Right renal pelvis (tissue), 4 donors: ENCODE data around the gene LRRK1. TPM values are rescaled to one million over a fixed set of nuclear protein-coding genes. Genes with fewer than 3 reads are reported as not detected.

Experiments used
- DNase-seq, 4 donors: peaks; one replicate each; pipeline ENCODE4 v3.0.0-alpha.2; 2013; ENCODE audit warnings: low read depth in 4 of 4, low spot score in 3 of 4, missing footprints in 1 of 4
- polyA plus RNA-seq, 4 donors: library from polyadenylated mRNA; unstranded; fragments of 120-200 nt; gene quantifications; one replicate each; pipeline ENCODE4 v1.2.1, GENCODE V29; 2013; ENCODE audit not compliant: insufficient read length in 4 of 4

The LRRK1 gene
- 1 to 10 TPM; 2.6 to 4.9 (median 3.0) TPM for polyA plus RNA-seq

GRCh38 chr15:100918690-100919480, at the start of gene LRRK1:
Gene LRRK1 (plus strand): TSS chr15:100919357. CDS start chr15:100924633, 5,276 bp downstream.
- DNase-seq, result no peak

- peak in 1 of 4 donors; percentile 67 for DNase-seq
Measured at GRCh38 chr15:100873029-100873677, 46.0 kb upstream of the LRRK1 start.

GRCh38 chr15:100875495-100875894, 43.7 kb upstream of the LRRK1 start:
- DNase-seq, result no peak

GRCh38 chr15:100875976-100876375, 43.2 kb upstream of the LRRK1 start:
- no peak for DNase-seq

- no peak for DNase-seq
Measured at GRCh38 chr15:100877551-100877950, 41.6 kb upstream of the LRRK1 start.

GRCh38 chr15:100878130-100878529, 41.0 kb upstream of the LRRK1 start:
- DNase-seq, result no peak

GRCh38 chr15:100878648-100879047, 40.5 kb upstream of the LRRK1 start:
- DNase-seq, result no peak

GRCh38 chr15:100879061-100879463, 40.1 kb upstream of the LRRK1 start:
- no peak for DNase-seq

GRCh38 chr15:100879464-100880138, 39.6 kb upstream of the LRRK1 start, which contains the start of gene ALDH1A3:
Gene ALDH1A3 (plus strand): TSS chr15:100879831. CDS start chr15:100879908, 77 bp downstream.
- no peak for DNase-seq

- DNase-seq, result no peak
Measured at GRCh38 chr15:100880139-100880896, 38.8 kb upstream of the LRRK1 start.

GRCh38 chr15:100880897-100881242, 38.3 kb upstream of the LRRK1 start:
- DNase-seq, result no peak

- DNase-seq, result no peak
Measured at GRCh38 chr15:100881573-100882336, 37.4 kb upstream of the LRRK1 start.

GRCh38 chr15:100885116-100885515, 34.0 kb upstream of the LRRK1 start:
- no peak for DNase-seq

- DNase-seq, result no peak
Measured at GRCh38 chr15:100885811-100886210, 33.3 kb upstream of the LRRK1 start.

- DNase-seq, result no peak
Measured at GRCh38 chr15:100887211-100887913, 31.8 kb upstream of the LRRK1 start.

- no peak for DNase-seq
Measured at GRCh38 chr15:100889385-100890050, 29.6 kb upstream of the LRRK1 start.

- no peak for DNase-seq
Measured at GRCh38 chr15:100890051-100890720, 29.0 kb upstream of the LRRK1 start.

GRCh38 chr15:100890850-100891249, 28.3 kb upstream of the LRRK1 start:
- no peak for DNase-seq
